ENCODE results near the gene EPS8L1. TPM values are rescaled to one million over a fixed set of nuclear protein-coding genes. Genes with fewer than 3 reads are reported as not detected.
"Not testable (repeated sequence)": the region's sequence is repeated elsewhere in the genome, so short reads cannot be mapped to it uniquely, and the experiment has no call there.

Gene EPS8L1
- total RNA-seq, 4 donors from 2014 or later, result 60.6 to 84.8 (median 73.3) TPM

DNA sequence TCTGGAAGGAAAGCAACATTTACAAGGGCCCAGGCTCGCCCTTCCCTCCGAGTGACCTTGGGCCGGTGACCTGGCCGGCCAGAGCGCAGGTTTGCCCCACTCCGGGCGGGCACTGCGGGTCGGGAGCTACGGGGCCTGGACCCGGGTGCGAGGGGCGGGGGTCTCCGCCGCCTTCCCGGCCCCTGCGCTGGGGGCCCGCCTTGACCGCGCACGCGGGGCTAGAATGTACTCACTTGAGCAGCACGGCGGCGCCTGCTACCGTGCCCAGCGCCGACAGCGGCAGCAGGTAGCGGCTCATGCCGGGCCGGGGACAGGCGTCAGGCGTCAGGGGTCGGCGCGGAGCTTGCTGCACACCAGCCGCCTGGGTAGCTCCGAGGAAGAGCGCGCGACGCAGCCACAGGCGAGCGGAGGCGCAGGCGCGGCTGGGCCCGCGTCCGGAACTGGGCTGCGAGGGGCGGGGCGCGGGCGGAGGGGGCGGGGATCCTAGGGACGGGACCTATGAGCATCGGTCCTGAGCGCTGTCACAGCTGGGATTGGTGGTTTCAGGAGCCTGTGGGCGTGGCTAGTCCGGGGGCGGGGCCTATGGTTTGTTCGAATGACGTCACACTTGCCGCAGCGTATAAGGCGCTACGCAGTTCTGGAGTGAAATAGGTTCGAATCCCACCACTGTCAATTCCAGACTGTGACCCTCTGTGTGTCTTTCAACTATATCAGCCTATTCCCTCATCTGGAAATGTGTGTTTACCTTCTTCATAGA lies 12.8 kb upstream of the EPS8L1 start, which contains the start of gene RDH13:
Gene RDH13, minus strand, starts transcription at position 414 of the 757 bp plus-strand sequence. Its CDS starts 116 bp downstream, at position 298.
- peak within 1 kb of the TSS; percentile 69 to 95 (median 70) for H3K4me3 ChIP-seq (replicated peaks in 1 of 3)
- H3K27ac ChIP-seq, result peak within 1 kb of the TSS; percentile 63 to 83 (median 83)
- H3K27me3 ChIP-seq, result no peaks in the 10 kb centered on the region
- H3K4me1 ChIP-seq, result peaks cover 7 to 12% of the 10 kb centered on the region in 2 donors
- TF ChIP-seq, protein P1, sequence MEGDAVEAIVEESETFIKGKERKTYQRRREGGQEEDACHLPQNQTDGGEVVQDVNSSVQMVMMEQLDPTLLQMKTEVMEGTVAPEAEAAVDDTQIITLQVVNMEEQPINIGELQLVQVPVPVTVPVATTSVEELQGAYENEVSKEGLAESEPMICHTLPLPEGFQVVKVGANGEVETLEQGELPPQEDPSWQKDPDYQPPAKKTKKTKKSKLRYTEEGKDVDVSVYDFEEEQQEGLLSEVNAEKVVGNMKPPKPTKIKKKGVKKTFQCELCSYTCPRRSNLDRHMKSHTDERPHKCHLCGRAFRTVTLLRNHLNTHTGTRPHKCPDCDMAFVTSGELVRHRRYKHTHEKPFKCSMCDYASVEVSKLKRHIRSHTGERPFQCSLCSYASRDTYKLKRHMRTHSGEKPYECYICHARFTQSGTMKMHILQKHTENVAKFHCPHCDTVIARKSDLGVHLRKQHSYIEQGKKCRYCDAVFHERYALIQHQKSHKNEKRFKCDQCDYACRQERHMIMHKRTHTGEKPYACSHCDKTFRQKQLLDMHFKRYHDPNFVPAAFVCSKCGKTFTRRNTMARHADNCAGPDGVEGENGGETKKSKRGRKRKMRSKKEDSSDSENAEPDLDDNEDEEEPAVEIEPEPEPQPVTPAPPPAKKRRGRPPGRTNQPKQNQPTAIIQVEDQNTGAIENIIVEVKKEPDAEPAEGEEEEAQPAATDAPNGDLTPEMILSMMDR (IDR thresholded peaks at IDR 0.05), result no peak
- TF ChIP-seq POLR2A (IDR thresholded peaks at IDR 0.05), result peak in 1 of 2 donors; percentile 52
- intact Hi-C loops (cut with DNase I), result no loop called here
- 2 to 6% methylated on average over 11 to 26 of the region's 70 CpGs for WGBS, 2 donors
- peak; percentile 98 for DNase-seq
- H3K36me3 ChIP-seq, result peaks cover 2 to 6% of the 10 kb centered on the region in 2 donors
- no peaks in the 10 kb centered on the region for H3K9me3 ChIP-seq

DNA sequence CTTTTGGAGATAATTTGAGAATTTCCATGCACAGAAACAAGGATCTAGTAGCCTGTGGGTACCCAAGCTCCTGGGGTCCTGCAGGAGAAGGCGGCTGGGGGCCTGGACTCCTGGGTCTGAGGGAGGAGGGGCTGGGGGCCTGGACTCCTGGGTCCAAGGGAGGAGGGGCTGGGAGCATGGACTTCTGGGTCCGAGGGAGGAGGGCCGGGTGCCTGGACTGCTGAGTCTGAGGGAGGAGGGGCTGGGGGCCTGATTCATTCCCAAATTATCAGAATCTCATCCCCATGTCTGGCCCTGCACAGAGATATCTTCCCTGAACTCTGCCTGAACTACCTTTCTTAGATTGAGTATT lies 12.2 kb upstream of the EPS8L1 start:
- H3K27ac ChIP-seq, result peak overlapping the region; percentile 44 to 46 (median 45)
- intact Hi-C loops (cut with DNase I), result no loop called here
- WGBS, 2 donors, result 71 to 85% methylated on average over 1 to 2 of the region's 3 CpGs

DNA sequence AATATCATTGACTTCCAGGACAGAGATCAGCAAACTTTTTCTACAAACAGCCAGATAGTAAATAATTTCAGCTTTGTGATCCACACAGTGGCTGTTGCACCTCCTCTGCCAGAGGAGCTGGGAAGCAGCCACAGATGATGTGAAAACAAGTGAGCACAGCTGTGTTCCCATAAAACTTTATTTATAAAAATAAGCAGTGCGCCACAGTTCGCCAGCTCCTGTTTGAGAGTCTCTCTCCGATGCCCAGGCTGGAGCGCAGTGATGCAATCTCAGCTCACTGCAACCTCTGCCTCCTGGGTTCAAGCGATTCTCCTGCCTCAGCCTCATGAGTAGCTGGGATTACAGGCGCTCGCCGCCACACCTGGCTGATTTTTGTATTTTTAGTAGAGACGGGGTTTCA lies 10.2 kb upstream of the EPS8L1 start:
- H3K27ac ChIP-seq; H3K9me3 ChIP-seq; intact Hi-C loops (cut with DNase I); DNase-seq; H3K27me3 ChIP-seq; H3K36me3 ChIP-seq; H3K4me3 ChIP-seq (replicated peaks in 1 of 3): not testable (repeated sequence)
- H3K4me1 ChIP-seq, result peaks cover 7 to 16% of the 10 kb centered on the region in 2 donors
- WGBS, 2 donors, result 57 to 72% methylated on average over 9 of the region's 9 CpGs

More for the DNA sequence above, 12.2 kb upstream of the EPS8L1 start:
- TF ChIP-seq, protein P1 (IDR thresholded peaks at IDR 0.05), result no peak
- TF ChIP-seq POLR2A (IDR thresholded peaks at IDR 0.05), result no peak
- no peaks in the 10 kb centered on the region for H3K9me3 ChIP-seq
- H3K4me1 ChIP-seq, result peaks cover 7 to 12% of the 10 kb centered on the region in 2 donors
- no peak for DNase-seq
- H3K4me3 ChIP-seq (replicated peaks in 1 of 3), result peak overlapping the region in 1 of 3 donors; percentile 70
- peaks cover 0 to 2% of the 10 kb centered on the region in 2 donors for H3K36me3 ChIP-seq
- no peaks in the 10 kb centered on the region for H3K27me3 ChIP-seq

DNA sequence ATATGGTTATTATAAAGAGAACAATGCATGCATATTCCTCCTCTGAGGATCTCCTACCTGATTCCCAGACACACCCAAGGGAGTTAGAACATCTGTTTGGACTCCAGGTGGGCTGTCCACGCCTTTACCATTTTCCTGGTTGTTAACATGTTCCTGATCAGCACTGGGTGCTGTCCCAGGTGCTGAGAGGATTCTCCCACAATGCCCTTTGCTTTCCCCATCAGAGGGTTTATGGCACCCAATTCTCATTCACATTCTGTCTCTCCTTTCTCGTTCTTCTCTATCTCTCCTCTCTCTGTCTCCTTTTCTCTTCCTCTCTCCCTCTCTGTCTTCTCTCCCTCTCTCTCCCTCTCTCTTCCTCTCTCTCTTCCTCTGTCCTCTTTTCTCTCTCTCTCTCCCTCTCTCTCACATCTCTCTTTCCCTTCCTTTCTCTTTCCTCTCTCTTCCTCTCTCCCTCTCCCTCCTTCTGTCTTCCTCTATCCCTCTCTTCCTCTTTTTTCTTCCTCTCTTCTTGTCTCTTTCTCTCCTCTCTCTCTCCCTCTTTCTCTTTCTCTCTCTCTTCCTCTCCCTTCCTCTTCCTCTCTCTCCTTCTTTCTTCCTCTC lies 9.5 kb upstream of the EPS8L1 start:
- Histone ChIP-seq H3K27me3 (no peaks in the 10 kb centered on the region), H3K4me3 (replicated peaks in 1 of 3) (no peak overlapping the region), H3K27ac (no peak overlapping the region), H3K4me1 (peaks cover 7 to 16% of the 10 kb centered on the region in 2 donors), H3K9me3 (no peaks in the 10 kb centered on the region), H3K36me3 (no peaks in the 10 kb centered on the region)
- 29 to 36% methylated on average over 2 of the region's 2 CpGs for WGBS, 2 donors
- no peak for DNase-seq
- intact Hi-C loops (cut with DNase I), result no loop called here
- no peak for TF ChIP-seq POLR2A (IDR thresholded peaks at IDR 0.05)
- TF ChIP-seq, protein P1 (IDR thresholded peaks at IDR 0.05), result no peak

DNA sequence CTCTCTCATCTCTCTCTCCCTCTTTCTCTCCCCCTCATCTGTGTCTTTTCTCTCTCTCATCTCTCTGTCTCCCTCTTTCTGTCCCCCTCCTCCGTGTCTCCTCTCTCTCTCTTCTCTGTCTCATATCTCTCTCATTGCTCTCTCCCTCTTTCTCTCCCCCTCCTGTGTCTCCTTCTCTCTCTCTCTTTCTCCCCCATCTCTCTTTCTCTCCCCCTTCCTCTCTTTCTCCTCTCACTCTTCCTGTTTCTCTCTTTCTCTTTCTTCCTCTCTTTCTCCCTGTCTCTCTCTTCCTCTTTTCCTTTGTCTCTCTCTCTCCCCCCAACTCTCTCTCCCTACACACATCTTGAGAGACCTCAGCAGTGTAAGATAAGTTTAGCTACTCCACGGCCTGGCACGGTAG lies 7.8 kb upstream of the EPS8L1 start:
- H3K4me3 ChIP-seq (replicated peaks in 1 of 3), result no peak overlapping the region
- peaks cover 0 to 4% of the 10 kb centered on the region in 2 donors for H3K4me1 ChIP-seq
- no peak for DNase-seq
- intact Hi-C loops (cut with DNase I), result no loop called here
- TF ChIP-seq, protein P1 (IDR thresholded peaks at IDR 0.05), result no peak
- TF ChIP-seq POLR2A (IDR thresholded peaks at IDR 0.05), result no peak
- WGBS, 2 donors, result 31 to 38% methylated on average over 3 of the region's 3 CpGs
- H3K27ac ChIP-seq, result no peak overlapping the region
- no peaks in the 10 kb centered on the region for H3K9me3 ChIP-seq
- no peaks in the 10 kb centered on the region for H3K36me3 ChIP-seq
- no peaks in the 10 kb centered on the region for H3K27me3 ChIP-seq

Data from thyroid gland (tissue), 4 donors.